Stimulated activated CD8-positive, alpha-beta memory T cell treated with anti-CD3 and anti-CD28 coated beads, Interleukin-12 subunit alpha, Interleukin-12 subunit beta, amount 100 ng/mL, for 4 hours (primary cell): ENCODE data around the gene TATDN3.
"Not testable (repeated sequence)": the region's sequence is repeated elsewhere in the genome, so short reads cannot be mapped to it uniquely, and the experiment has no call there.

Source experiments
- DNase-seq: peaks from one replicate; pipeline ENCODE4 v3.0.0-alpha.2; 2020; ENCODE audit warnings: low read depth

The TATDN3 gene, protein sequence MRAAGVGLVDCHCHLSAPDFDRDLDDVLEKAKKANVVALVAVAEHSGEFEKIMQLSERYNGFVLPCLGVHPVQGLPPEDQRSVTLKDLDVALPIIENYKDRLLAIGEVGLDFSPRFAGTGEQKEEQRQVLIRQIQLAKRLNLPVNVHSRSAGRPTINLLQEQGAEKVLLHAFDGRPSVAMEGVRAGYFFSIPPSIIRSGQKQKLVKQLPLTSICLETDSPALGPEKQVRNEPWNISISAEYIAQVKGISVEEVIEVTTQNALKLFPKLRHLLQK

DNA sequence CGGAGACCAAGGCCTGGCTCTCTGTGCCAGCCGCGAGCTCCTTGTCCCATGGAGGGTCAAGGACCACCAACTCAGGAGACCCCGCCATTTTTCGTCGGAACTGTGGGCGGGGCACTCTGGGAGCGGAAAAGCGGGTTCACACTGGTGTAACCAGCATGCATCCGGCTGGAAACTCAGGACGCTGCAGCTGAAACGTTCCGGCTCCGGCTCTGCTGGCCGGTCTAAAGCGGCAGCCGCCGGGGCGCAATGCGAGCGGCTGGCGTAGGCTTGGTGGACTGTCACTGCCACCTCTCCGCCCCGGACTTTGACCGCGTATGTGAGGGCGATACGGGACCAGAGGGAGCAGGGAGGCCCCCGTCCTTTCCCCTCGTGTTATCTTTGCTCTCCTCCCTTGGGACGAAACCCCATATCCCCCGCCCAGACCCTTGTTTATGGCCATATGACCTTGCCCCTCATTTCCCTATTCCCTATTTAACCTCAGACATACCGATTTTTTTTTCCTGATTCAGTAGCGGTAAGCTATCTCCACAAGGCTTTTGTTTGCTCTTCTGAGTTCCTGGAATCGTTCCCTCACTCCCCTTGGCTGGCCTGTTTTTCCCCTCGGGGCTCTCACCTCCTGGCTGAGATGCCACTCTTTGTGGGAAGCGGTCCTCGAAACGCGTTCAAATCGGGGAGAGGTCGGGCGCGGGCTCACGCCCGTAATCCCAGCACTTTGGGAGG is at the start of gene TATDN3, which contains the start of gene NSL1:
Gene TATDN3 (plus strand): TSS at position 219 of the 720 bp plus-strand sequence. CDS start 28 bp downstream, at position 247.
Gene NSL1 (minus strand): TSS at position 102 of the 720 bp plus-strand sequence. CDS start 14 bp downstream, at position 88.
- peak; percentile 90 for DNase-seq

DNA sequence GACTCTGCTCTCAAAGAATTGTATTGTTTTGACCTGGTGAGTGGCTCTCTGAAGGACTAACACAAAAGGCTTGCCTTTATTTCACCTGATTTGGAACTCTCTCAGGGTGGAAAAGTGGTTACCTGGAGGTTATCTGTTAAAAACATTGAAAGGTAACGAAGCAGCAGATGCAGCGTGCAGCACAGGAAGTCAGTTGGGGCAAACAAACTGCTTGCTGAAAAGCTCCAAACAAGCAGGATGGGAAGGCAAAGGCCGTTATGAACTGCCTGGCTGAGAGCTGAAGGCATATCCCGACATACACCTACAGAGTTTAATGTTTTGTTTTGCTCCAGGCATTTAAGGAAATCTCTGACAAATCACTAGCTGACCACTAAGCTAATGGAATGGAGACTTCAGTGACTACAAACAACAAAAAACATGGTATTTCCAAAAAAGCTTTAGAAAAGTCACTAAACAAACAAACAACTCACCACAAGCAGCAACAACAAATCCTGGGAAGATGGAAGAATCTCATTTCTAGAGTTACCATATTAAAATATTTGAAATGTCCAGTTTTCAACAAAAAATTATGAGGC is 47.7 kb upstream of the TATDN3 start:
- no peak for DNase-seq

DNA sequence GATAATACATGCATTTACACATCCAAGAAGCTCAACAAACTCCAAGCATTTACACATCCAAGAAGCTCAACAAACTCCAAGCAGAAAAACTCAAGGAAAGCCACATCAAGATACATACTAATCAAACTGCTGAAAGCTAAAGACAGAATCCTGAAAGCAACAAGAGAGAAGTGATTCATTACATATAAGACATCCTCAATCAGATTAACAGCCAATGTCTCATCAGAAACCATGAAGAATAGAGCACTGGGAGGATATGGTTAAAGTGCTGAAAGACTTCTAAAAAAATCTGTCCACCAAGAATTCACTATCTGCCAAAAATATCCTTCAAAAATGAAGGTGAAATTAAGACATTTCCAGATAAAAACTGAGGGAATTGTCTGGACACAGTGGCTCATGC is 46.4 kb upstream of the TATDN3 start:
- no peak for DNase-seq

DNA sequence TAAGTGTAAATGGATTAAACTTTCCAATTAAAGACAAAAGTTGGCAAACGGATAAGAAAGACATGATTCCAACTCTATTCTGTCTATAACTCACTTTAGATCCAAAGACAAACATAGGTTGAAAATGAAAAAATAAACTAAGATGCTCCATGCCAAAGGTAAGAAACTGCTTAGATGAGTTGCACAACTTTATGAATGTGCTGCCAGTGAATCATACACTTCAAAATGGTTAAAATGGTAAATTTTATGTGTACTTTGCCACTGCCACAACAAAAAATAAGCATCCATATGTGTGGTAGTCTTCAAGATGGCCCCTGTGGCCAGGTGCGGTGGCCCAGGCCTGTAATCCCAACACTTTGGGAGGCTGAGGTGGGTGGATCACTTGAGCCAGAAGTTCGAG is 45.1 kb upstream of the TATDN3 start:
- DNase-seq = no peak

DNA sequence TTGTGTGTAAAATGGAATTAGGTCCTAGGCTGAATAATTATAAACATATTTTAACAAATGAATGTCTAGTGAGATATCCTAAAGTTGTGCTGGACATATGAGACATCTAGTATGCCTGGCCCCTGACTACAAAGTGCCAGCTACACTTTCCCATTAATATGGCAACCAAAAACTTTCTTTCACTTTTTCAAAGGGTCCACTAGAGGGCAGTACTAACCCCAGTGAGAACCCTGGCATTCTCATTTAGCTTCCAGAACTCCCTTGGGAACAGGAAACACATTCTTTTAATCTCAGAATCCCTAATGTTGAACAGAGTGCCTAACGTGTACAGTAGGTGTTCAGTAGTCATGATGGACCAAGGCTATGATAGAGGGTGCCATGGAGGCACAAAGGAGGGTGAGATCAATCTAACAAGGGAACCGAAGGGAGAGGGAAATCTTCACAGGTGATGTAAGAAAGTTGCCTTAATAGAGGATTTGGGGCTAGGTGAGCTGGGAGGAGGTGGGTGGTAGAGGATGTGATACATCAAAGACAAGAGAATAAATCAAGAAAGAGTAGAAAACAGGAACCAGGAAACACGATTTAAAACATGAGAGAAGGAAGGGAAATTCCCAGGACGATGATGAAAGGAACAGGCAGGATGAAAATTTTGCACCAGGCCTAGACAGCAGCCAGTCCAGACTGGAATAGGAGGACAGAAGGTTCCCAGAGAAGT is 41.7 kb upstream of the TATDN3 start:
- no peak for DNase-seq

DNA sequence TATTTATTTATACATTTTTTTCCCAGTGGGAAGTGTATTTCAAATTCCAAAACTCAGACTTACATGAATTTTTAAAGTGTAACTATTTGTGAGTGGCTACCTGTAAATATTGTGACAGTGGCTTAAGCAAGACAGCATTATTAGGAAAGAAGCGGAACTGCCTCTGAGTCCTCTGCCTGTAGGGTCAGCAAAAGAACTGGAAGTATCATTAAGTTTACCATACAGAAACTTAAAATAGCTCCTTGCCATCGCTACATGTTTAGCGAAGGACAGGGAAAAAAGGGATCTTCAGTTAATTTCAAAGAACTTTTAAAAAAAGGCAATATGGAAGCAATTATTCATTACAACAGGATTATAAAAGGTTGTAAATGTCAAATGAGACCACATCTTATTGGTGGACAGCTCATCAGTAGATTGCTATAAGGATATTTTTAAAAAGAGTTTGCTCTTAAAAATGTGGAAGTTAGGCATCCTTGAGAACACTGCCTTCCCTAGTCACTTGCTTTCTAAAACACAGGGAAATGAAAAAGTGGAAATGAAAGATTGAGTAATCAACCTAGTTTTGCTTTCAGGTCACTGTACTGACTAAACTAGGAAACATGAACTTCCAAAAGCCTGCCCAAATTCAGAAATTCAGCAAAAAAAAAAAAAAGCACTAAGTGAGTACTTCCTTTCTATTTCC is 39.3 kb upstream of the TATDN3 start:
- no peak for DNase-seq

DNA sequence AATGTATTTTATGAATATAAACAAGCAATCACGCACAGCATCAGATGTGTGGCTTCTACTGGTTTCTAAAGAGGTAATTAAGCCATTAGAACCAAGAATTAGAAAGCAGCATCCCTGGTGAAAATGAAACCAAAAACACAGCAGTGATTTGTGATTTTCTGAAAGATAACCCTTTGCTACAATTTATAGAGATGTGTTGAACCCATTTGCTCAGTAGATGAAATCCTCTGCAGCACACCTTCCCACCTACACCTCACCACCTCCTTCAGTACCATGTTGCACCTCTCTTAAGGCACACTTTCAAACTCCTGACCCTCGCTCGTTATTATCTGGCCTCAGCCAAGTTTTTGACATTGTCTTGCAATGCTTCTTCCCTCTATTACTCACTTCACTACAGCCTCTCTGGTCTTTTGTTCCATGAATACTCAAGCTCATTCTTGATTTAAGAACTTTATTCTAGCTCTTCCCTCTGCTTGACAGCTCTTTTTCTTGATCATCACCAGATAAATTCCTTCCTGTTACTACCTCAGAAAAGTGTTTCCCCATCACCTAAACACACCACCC is 38.7 kb upstream of the TATDN3 start:
- no peak for DNase-seq

DNA sequence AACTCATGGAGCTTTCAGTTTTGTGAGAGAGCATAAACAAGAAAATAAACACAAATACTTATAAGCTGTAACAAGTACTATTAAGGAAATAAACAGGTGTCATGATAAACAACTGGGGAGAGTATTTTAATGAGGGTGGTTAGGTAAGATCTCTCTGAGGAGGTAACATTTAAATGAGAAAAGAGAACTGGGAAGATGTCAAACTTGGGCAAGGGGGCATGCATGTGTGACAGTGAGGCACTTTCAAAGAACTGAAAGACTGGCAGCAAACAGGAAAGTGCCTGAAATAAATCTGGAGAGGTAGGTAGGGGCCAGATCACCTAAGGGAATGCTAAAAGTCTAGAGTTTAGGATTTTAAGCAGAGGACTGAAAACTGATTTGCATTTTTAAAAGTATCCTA is 37.9 kb upstream of the TATDN3 start:
- DNase-seq = no peak

DNA sequence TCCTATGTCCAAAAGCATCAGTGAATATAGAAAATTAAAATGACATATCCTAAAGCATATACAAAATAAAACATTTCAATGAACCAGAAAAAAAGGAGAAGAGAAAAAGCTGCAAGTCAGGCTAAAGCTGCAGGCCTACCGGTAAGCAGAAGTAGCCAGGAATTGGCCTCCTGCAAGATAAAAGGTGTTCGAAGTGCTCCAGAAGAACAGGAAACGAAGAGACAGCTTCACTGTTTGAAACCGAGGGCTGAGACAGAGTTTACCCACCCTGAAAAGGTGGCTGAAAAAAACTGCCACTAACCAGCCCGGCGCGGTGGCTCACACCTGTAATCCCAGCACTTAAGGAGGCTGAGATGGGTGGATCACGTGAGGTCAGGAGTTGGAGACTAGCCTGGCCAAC is 37.5 kb upstream of the TATDN3 start:
- no peak for DNase-seq

DNA sequence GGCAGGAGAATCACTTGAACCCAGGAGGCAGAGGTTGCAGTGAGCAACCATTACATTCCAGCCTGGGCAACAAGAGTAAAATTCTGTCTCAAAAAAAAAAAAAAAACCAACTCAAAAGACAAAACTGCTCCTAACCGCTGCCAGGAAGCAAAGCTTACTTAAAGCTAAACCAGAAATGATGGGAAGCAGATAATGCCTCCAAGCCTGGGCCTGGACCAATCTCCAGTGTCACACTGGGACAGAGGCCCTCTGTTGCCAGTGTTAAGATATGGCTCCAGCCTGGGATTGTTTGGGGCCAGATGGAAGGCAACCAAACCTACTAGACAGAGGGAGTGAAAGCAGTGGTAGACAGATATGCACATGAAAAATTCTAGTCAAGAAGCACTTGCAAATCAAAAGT is 37.0 kb upstream of the TATDN3 start:
- DNase-seq = no peak

DNA sequence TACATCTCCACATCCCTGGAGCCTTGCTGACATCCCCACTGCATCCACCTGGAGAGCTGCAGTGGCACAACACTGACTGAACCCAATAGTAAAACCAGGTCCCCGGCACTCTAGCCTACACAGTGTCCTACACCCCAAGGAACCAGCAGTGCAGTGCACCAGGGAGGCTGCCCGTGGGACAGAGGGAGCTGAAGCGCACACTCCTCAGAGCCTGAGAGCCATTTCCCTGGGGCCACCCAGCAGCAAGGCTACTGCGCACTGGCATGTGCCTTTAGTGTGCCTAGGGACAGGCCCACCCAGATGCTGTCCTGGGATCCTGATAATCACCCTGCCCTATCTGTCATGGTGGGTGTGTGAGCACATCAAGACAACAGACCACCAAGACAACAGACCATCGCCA is 32.0 kb upstream of the TATDN3 start:
- DNase-seq = no peak

DNA sequence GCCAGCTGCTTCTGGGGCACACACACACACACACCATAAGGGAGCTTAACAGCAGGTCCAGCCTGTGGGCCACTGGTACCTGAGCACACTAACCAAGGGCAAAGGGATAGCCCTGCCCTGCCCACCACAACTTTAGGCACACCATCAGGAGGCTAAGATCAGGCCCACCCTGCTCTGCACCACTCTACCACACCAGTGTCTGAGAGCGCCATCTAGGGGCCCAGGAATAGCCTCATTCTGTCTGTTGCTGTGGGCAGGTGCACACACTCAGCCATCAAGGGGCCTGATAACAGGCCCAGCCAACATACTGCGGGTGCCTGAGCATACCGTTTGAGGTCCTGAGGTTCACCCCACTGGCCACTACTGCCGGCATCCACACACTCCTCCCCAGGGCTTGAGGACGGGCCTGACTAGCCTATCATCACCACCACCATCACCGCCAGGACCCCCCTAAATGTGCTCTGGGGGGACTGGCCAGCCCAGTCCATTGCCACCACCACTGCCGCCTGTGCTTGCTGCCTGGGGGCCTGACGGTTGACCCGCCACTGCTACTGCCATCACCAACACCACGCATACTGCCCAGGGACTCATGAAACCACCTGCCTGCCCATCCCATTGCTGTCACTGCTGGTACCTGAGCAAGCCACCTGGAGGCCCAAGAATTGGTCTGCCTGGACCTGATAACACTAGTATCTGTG is 31.4 kb upstream of the TATDN3 start:
- peak; percentile 12 for DNase-seq

DNA sequence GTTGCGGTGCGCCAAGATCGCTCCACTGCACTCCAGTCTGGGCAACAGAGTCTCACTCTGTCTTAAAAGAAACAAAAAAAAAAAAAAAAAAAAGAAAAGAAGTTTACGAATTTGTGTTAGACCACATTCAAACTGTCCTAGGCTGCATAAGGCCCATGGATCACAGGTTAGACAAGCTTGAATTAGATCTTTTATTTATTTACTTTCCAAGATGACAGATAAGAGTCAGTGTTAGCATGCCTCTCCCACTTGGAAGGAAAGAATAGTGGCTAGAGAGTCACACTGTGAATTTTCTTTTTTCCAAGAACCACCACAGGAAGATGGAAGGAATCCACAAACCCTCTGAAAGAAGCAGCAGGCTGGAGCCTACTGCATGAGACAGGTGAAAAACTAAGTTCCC is 29.5 kb upstream of the TATDN3 start:
- no peak for DNase-seq

DNA sequence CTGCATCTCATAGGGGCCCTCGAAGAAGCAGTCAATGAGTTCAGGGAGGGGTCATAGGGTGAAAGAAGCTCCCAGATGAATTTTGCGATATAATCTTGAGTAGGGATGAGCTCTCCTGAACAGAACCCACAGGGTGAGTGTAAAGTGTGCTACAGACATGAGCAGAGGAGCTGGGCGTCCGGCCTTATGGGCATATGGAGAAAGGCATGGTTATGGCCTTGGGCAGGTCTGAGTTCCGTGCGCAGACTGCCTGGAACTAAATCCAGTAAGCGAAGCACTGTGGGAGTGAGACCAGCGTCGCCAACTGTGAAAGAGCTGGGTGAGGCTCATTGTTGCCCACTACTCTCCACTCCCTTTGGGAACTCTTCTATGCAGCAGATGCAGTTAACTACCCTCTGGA is 28.9 kb upstream of the TATDN3 start:
- DNase-seq = no peak

DNA sequence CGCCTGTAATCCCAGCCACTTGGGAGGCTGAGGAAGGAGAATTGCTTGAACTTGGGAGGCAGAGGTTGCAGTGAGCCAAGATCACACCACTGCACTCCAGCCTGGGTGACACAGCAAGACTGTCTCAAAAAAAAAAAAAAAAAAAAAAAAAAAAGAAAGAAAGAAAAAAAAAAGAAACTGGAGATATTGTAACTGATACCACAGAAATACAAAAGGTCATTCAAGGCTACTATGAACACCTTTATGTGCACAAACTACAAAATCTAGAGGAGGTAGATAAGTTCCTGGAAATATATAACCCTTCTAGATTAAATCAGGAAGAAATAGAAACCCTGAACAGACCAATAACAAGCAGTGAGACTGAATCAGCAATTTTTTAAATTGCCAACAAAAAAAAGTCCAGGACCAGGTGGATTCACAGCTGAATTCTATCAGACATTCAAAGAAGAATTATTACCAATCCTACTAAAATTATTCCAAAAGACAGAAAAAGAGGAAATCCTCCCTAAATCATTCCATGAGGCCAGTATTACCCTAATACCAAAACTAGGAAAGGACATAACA is 26.9 kb upstream of the TATDN3 start:
- not testable (repeated sequence) for DNase-seq

DNA sequence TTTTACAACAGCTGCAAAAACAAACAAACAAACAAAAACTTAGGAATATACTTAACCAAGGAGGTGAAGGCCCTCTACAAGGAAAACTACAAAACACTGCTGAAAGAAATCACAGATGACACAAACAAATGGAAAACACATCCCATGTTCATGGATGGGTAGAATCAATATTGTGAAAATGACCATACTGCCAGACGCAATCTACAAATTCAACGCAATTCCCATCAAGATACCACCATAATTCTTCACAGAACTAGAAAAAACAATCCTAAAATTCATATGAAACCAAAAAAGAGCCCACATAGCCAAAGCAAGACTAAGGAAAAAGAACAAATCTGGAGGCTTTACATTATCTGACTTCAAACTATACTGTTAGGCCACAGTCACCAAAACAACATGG is 24.9 kb upstream of the TATDN3 start:
- not testable (repeated sequence) for DNase-seq

DNA sequence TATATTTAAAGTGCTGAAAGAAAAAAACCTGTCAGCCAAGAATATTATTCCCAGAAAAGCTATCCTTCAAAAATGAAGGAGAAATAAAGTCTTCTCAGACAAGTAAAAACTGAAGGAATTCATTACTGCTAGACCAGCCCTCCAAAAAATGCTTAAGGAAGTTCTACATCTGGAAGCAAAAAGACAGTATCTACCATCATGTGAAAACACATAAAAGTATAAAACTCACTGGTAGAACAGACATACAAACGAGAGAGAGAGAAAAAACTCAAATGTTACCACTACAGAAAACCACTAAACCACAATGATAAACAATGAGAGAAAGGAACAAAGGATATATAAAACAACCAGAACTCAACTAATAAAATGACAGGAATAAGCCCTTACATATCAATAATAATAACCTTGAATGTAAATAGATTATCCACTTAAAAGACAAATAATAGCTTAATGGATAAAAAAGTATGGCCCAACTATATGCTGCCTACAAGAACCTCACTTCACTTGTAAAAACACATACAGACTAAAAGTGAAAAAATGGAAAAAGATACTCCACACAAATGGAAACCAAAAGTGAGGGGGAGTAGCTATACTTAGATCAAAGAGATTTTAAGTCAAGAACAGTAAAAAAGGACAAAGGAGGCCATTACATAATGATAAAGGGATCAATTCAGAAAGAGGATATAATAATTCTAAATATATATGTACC is 22.1 kb upstream of the TATDN3 start:
- DNase-seq = no peak

DNA sequence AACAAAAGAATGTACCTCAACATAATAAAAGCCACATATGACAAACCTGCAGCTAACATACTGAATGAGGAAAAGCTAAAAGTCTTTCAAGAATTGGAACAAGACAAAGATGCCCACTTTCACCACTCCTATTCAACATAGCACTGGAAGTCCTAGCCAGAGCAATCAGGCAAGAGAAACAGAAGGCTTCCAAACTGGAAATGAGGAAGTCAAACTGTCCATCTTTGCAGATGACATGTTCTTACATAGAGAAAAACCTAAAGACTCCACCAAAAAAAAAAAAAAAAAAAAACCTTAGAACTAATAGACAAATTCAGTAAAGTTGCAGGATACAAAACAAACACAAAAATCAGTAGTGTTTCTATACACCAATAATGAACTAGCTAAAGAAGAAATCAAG is 20.4 kb upstream of the TATDN3 start:
- DNase-seq = no peak

DNA sequence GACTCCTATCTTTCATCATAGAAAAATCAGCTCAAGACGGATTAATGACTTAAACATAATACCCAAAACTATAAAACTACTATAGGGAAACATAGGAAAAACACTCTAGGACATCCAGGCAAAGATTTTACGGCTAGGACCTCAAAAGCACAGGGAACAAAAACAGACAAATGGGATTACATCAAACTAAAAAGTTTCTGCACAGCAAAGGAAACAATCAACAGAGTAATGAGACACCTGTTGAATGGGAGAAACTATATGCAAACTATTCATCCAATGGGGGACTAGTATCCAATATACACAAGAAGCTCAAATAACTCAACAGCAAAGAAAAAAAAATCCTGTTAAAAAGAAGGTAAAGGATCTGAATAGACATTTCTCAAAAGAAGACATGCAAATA is 18.7 kb upstream of the TATDN3 start:
- no peak for DNase-seq

DNA sequence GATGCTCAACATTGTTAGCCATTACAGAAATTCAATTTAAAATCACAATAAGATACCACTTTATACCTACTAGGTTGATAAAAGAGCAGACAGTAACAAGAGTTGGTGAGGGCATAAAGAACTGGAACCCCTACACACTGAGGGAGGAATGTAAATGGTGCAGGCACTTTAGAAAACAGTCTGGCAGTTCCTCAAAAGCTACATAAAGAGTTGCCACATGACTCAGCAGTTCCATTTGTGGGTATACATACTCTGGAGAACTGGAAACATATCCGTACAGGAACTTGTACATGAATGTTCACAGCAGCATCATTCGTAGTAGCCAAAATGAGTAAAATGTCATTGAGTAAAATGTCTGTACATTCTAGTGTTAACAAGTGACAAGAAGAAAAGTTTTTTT is 17.1 kb upstream of the TATDN3 start:
- DNase-seq = no peak
